Tibial nerve (tissue), 4 donors: ENCODE measurements around the gene FMN1.

ENCODE experiments used
- EP300 ChIP-seq, 2 donors: sonication (generic); formaldehyde crosslinking; IDR thresholded peaks; one replicate each; pipeline ENCODE4 v1.6.1; 2017; ENCODE audit warnings: antibody characterized with exemption in 2 of 2, mild to moderate bottlenecking in 1 of 2
- POLR2A ChIP-seq, 2 donors: fragments of 450-650 bp; IDR thresholded peaks; one replicate each; pipeline ENCODE4 v1.6.1; 2017; ENCODE audit warnings: antibody characterized with exemption in 2 of 2, mild to moderate bottlenecking in 2 of 2, moderate library complexity in 2 of 2
- TF ChIP-seq, protein P1 (sequence below), 5 experiments: fragments of 200-600 bp in 3 of 5; fragments of 450-650 bp in 2 of 5; sonication (generic) in 3 of 5; IDR thresholded peaks; one replicate each; pipeline ENCODE4 v1.5.1; 2016 to 2019; ENCODE audit warnings: antibody characterized with exemption in 5 of 5, mild to moderate bottlenecking in 3 of 5, moderate library complexity in 2 of 5

DNA sequence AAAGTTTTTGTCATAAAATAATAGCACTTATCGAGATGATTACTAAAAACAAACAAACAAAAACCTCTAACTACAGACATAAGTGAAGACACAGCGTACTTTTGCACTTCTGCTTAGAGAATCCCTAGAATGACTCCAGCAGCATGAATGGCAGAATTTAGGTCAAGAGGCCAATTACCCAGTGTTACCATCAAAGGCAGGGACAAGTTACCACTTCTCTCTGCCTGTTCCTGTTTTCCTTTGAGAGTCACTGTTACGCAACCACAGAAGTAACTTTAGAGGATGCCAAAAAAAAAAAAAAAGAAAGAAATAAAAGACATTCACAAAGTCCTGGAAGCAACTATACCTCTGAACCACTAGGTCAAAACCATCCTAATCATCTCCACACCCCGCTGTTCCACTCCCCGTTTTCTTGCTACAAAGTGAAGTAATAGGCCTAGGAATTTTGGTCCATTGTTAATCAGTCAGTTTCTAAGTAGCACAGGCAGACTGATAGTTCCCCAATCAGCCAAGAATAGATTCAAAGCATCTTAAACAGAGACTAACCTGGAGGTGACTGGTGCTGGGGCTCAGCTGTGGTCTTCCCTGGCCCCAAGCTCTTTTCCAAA is 41.9 kb downstream of the FMN1 start:
- TF ChIP-seq, protein P1, sequence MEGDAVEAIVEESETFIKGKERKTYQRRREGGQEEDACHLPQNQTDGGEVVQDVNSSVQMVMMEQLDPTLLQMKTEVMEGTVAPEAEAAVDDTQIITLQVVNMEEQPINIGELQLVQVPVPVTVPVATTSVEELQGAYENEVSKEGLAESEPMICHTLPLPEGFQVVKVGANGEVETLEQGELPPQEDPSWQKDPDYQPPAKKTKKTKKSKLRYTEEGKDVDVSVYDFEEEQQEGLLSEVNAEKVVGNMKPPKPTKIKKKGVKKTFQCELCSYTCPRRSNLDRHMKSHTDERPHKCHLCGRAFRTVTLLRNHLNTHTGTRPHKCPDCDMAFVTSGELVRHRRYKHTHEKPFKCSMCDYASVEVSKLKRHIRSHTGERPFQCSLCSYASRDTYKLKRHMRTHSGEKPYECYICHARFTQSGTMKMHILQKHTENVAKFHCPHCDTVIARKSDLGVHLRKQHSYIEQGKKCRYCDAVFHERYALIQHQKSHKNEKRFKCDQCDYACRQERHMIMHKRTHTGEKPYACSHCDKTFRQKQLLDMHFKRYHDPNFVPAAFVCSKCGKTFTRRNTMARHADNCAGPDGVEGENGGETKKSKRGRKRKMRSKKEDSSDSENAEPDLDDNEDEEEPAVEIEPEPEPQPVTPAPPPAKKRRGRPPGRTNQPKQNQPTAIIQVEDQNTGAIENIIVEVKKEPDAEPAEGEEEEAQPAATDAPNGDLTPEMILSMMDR (IDR thresholded peaks at IDR 0.05): no peak
- TF ChIP-seq EP300 (IDR thresholded peaks at IDR 0.05) (peak in 1 of 2 donors; percentile 78), POLR2A (IDR thresholded peaks at IDR 0.05) (no peak)
